ENCODE data around the gene ASAP2.

DNA sequence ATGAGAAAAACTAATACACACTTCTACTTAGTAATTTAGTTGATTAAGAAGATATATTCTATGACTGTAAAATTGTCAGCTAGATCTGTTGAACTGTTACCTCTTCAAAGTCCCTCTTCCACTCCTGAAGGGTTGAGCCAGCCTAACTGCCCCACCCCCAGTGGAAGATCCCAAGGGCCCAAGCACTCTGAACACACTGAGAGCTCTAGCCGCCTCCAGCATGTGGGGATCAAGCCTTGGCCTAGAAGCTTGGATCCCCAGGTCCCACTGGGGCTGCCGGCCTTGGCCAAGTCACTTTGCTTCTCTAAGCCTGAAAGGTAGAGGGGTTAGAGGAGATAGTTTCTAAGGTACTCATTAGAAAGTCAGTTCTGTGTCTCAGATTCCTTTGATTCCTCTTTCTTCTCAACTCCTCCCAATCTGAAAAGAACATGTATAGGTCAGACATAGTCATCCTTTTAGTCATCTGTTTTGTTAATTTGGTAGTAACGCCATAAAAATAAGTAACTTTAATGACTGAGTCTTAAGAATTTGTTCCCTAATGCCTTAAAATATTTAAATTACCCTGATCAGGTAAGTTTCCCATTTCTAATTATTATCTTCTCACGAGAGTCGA lies 222.5 kb downstream of the ASAP2 start:
- TF ChIP-seq POLR2AphosphoS5 (IDR thresholded peaks at IDR 0.05; ENCODE audit: low read depth, low read length) (no peak), TAF1 (IDR thresholded peaks at IDR 0.05; ENCODE audit: borderline replicate concordance, low read depth, low read length) (no peak), POLR2A (IDR thresholded peaks at IDR 0.05; ENCODE audit: low read depth, low read length) (no peak)
